HT-29 (cell line): ENCODE results near the gene ARTN. TPM values are rescaled to one million over a fixed set of nuclear protein-coding genes. Genes with fewer than 3 reads are reported as not detected.

Experiments
- DNase-seq: peaks from one replicate; pipeline ENCODE4 v3.0.0-alpha.2; 2015; ENCODE audit warnings: low spot score
- total RNA-seq: library from RNA; depleted of rRNA; stranded (reverse); fragments of >200 nt; shearing (Covaris generic); gene quantifications from 2 replicates; pipeline ENCODE4 v1.2.3, GENCODE V29; 2014; rRNA removed

The ARTN gene
- total RNA-seq, 1 experiment from 2014 or later = not detected

GRCh38 chr1:43984855-43985254, 51.3 kb downstream of the ARTN start:
- no peak for DNase-seq

- no peak for DNase-seq
These were observed 52.5 kb downstream of the ARTN start for GRCh38 chr1:43985984-43986595.

- no peak for DNase-seq
These were observed 53.1 kb downstream of the ARTN start for GRCh38 chr1:43986712-43987111.

Other genes starting within 250 kb of the ARTN start
- 4.6 and 4.8 TPM in 2 replicates for gene ST3GAL3, start 226.3 kb upstream of the ARTN start, total RNA-seq
- gene IPO13, start 13.1 kb downstream of the ARTN start, total RNA-seq = 19.1 and 24.6 TPM in 2 replicates
- gene DPH2, start 36.2 kb downstream of the ARTN start, total RNA-seq = 118 and 120 TPM in 2 replicates
- gene ATP6V0B, start 41.2 kb downstream of the ARTN start, total RNA-seq = 254 and 277 TPM in 2 replicates
- gene B4GALT2, start 45.4 kb downstream of the ARTN start, total RNA-seq = 153 and 159 TPM in 2 replicates
- gene CCDC24, start 57.8 kb downstream of the ARTN start, total RNA-seq = 8.8 and 9.2 TPM in 2 replicates
- 1.0 and 1.9 TPM in 2 replicates for gene SLC6A9, start 97.7 kb downstream of the ARTN start, total RNA-seq
- not detected in 2 replicates for gene KLF17, start 185.0 kb downstream of the ARTN start, total RNA-seq
- not detected in 2 replicates for gene KLF18, start 207.8 kb downstream of the ARTN start, total RNA-seq